GM10266 (cell line): ENCODE data around the gene RETREG2.

ENCODE experiments used
- DNase-seq: peaks from one replicate; pipeline ENCODE4 v3.0.0; 2012; ENCODE audit errors: extremely low spot score
- TF ChIP-seq, protein P1 (sequence below): IDR thresholded peaks from 2 replicates; pipeline ENCODE4 v1.5.1; 2012; ENCODE audit warnings: mild to moderate bottlenecking, low read depth; ENCODE audit not compliant: control insufficient read depth, insufficient read depth; ENCODE audit errors: missing control alignments

Gene RETREG2

DNA sequence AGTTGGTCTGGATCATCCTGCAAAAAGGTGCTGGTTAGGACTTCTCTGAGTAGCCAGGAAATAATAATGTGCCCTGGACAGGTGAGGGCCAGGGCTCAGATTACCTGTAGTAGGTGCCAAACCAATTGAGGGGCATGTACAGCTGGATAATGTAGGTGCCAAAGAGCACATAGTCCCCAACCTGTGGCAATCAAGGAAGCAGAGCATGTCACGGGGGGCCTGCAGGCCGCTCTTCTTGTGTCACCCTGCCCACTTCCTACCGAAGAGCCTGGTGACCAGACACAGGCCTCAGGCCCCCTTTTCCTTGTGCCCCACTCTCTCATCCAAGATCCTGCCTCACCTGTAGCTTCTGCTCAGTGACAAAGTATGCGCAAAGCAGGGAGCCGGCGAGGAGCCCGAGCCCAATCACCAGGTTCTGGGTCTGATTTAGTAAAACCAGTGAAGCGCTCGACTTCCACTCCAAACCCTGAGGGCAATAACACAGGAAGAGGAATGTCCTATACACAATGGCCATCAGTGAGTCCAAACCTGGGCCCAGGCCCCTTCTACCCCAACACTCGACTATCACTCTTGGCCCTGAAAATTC lies 35.5 kb downstream of the RETREG2 start:
- DNase-seq = no peak
- TF ChIP-seq, protein P1, sequence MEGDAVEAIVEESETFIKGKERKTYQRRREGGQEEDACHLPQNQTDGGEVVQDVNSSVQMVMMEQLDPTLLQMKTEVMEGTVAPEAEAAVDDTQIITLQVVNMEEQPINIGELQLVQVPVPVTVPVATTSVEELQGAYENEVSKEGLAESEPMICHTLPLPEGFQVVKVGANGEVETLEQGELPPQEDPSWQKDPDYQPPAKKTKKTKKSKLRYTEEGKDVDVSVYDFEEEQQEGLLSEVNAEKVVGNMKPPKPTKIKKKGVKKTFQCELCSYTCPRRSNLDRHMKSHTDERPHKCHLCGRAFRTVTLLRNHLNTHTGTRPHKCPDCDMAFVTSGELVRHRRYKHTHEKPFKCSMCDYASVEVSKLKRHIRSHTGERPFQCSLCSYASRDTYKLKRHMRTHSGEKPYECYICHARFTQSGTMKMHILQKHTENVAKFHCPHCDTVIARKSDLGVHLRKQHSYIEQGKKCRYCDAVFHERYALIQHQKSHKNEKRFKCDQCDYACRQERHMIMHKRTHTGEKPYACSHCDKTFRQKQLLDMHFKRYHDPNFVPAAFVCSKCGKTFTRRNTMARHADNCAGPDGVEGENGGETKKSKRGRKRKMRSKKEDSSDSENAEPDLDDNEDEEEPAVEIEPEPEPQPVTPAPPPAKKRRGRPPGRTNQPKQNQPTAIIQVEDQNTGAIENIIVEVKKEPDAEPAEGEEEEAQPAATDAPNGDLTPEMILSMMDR = no peak

DNA sequence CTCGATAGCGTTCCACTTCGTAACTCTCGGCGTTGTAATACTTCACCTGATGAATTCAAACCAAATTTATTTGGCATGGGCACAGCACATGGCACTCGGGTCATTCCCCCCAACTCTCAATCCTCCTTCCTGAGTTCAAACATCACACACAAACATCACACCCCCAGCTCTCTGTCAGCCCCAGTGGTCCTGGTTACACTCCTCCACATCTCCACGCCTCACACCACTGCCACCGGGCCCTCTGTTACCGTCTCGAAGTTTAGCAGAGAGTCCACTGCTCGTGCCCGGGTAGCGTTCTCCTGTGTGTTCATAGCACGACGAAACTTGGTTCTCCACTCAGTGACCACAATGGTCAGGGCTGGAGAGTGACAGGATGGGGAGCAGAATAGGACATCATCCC lies 36.1 kb downstream of the RETREG2 start:
- TF ChIP-seq, protein P1 = no peak
- DNase-seq = no peak

DNA sequence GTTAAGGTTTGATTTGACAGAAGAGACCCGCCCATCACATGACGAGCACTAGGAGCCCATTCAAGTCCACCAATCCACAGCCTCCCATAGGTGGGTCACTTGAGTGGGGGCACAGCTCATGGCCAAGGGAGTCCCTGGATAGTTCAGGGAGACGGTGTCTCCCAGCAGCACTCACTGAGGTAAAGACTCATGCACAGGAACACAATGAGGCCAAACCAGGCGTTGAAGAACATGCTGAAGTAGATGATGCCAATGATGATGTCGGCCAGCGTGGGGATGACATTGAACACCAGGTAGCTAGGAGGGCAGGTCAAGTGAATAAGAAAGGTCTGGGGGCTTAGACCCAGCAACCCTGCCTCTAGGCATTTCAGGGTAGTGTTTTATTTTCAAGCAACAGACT lies 36.7 kb downstream of the RETREG2 start:
- DNase-seq = no peak
- TF ChIP-seq, protein P1 = no peak

DNA sequence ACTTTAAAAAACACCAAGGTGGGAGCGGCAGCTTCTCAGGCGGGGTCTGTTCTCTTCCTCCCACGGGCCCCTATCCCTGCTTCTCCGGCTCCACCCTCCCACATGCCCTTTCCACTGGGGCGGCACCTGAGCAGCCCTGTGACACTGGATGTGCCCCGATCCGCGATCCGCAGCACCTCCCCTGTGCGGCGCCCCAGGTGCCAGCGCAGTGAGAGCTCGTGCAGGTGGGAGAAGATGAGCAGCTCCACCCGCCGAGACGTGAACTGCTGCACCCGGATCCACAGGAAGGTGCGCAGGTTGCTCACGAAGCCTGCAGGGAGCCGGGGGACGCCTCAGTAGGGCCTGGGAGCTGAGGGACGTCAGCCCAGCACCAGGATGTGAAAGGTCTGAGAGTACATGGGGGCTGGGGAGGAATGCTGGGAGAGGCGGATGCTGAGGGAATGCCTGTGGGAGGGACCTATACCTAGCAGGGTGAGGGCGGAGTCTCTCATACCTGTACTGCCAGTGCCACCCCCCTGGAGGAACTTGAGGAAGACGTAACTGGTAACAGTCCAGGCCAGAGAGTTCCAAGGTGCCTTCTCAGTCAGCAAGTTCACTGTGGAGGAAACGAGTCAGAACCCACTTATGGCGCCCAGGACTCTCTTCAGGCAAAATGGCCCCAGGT lies 37.9 kb downstream of the RETREG2 start:
- TF ChIP-seq, protein P1 = no peak
- no peak for DNase-seq

DNA sequence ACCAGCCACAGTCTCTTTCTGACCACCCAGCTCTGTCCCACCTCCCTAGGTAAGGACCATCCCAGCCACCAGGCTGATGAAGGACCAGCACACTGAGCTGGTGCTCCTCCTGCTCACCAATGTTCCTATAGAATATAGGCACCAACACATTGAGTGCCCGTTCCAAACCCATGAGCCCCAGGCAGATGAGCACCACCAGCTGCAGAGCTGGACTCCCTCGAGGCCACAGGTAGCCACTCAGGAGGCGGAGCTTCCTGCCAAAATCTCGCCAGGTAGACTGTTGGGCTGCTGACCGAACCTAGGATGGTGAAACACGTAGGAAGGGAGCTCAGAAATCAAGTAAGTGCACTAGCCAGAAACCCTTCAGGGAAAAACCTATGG lies 38.5 kb downstream of the RETREG2 start:
- TF ChIP-seq, protein P1 = no peak
- DNase-seq = no peak

DNA sequence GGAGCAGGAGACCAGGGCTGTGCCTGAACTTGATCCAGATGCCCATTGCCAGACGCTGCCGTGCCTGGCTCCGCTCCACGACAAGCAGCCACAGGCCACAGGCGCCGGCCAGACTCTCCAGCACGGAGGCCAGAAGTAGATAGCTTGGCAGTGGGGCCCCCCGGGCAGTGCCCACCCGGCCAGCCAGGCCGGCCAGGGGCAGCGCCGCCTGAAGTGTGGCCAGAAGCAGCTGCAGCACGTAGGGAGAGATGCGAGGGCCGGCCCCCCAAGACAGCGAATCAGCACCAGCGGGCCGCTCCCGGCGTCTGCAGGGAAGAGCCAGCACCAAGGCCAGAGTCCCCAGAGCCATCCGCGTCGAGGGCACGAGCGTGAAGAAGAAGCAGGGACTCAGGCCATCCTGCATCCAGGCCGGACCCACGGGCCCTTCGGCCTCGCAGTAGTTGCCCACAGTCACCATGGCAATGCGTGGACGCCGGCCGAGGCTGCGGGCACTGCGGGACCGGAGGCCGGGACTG lies 40.2 kb downstream of the RETREG2 start:
- peak; percentile 57 for DNase-seq
- TF ChIP-seq, protein P1 = no peak
